Endothelial cell (in vitro differentiated cells): ENCODE results near the gene GGNBP2. TPM values are rescaled to one million over a fixed set of nuclear protein-coding genes. Genes with fewer than 3 reads are reported as not detected.
A peak's percentile ranks its signal among the peaks of the same experiment; 100 is the strongest.
"Not testable (repeated sequence)": the region's sequence is repeated elsewhere in the genome, so short reads cannot be mapped to it uniquely, and the experiment has no call there.

Experiments
- DNase-seq: peaks from one replicate; pipeline ENCODE4 v3.0.0; 2021; ENCODE audit warnings: low spot score
- H3K27ac Mint-ChIP-seq: one replicate; pipeline ENCODE4 v1.8.0; 2021; ENCODE audit warnings: mixed read lengths, inconsistent platforms; ENCODE audit not compliant: unreplicated experiment
- H3K27me3 Mint-ChIP-seq: one replicate; pipeline ENCODE4 v1.8.0; 2021; ENCODE audit warnings: mild to moderate bottlenecking, moderate library complexity, mixed read lengths, inconsistent platforms; ENCODE audit not compliant: unreplicated experiment
- H3K36me3 Mint-ChIP-seq: one replicate; pipeline ENCODE4 v1.8.0; 2021; ENCODE audit warnings: mild to moderate bottlenecking, low read depth, mixed read lengths, inconsistent platforms; ENCODE audit not compliant: unreplicated experiment
- H3K4me1 Mint-ChIP-seq: one replicate; pipeline ENCODE4 v1.8.0; 2021; ENCODE audit warnings: mild to moderate bottlenecking, mixed read lengths, inconsistent platforms; ENCODE audit not compliant: unreplicated experiment
- H3K4me3 Mint-ChIP-seq: one replicate; pipeline ENCODE4 v1.8.0; 2021; ENCODE audit warnings: mild to moderate bottlenecking, mixed read lengths, inconsistent platforms; ENCODE audit not compliant: unreplicated experiment
- H3K9me3 Mint-ChIP-seq: one replicate; pipeline ENCODE4 v1.8.0; 2021; ENCODE audit warnings: mixed read lengths, inconsistent platforms; ENCODE audit not compliant: unreplicated experiment
- total RNA-seq: library from RNA; stranded (reverse); fragmentation: NEBNext Ultra II Directional; extraction: Animal tissue kit (Norgen Biotek cat#: 25700); gene quantifications from one replicate; pipeline ENCODE4 v1.2.1, GENCODE V29; 2021; ENCODE audit not compliant: unreplicated experiment
- TF ChIP-seq, protein P1 (sequence below): fragments of 200-600 bp; sonication (generic); IDR thresholded peaks from one replicate; pipeline ENCODE4 v1.5.0; 2021; ENCODE audit warnings: antibody characterized with exemption; ENCODE audit not compliant: unreplicated experiment

GGNBP2 gene
- total RNA-seq, 1 donor from 2014 or later, result 84.4 TPM

DNA sequence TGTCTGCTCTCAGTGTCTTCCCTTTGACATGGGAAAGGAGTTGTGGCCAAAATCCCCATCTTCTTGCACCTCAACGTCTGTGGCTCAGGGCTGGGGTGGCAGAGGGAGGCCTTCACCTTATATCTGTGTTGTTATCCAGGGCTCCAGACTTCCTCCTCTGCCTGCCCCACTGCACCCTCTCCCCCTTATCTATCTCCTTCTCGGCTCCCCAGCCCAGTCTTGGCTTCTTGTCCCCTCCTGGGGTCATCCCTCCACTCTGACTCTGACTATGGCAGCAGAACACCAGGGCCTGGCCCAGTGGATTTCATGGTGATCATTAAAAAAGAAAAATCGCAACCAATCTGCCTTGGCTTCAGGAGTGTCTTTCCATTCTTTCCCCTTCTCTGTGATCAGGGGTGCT, 55.7 kb downstream of the GGNBP2 start:
- Mint-ChIP-seq H3K9me3 (no peaks in the 10 kb centered on the region), H3K4me1 (peaks cover 15% of the 10 kb centered on the region), H3K36me3 (peaks cover 4% of the 10 kb centered on the region), H3K4me3 (peak overlapping the region; percentile 85), H3K27me3 (peaks cover 4% of the 10 kb centered on the region), H3K27ac (peak overlapping the region; percentile 88)
- no peak for DNase-seq
- TF ChIP-seq, protein P1, sequence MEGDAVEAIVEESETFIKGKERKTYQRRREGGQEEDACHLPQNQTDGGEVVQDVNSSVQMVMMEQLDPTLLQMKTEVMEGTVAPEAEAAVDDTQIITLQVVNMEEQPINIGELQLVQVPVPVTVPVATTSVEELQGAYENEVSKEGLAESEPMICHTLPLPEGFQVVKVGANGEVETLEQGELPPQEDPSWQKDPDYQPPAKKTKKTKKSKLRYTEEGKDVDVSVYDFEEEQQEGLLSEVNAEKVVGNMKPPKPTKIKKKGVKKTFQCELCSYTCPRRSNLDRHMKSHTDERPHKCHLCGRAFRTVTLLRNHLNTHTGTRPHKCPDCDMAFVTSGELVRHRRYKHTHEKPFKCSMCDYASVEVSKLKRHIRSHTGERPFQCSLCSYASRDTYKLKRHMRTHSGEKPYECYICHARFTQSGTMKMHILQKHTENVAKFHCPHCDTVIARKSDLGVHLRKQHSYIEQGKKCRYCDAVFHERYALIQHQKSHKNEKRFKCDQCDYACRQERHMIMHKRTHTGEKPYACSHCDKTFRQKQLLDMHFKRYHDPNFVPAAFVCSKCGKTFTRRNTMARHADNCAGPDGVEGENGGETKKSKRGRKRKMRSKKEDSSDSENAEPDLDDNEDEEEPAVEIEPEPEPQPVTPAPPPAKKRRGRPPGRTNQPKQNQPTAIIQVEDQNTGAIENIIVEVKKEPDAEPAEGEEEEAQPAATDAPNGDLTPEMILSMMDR, result no peak

DNA sequence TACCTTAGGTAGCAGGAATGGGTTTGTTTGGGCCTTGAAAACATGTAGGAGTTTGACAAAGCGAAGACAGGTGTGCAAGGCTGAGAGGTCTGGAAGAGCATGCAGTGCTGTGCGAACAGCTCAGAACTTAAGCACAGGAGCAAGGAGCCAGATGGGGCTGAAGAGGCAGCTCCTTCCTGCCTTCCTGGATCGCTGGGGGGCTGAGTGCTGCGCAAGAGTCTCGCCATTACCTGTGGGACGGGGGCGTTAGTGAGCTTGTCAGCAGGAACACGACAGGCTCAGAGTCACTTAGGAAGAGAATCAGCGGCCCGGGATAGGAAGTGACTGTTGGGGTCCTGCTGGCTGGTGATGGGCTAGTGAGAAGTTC, 56.2 kb downstream of the GGNBP2 start:
- Mint-ChIP-seq H3K4me3 (peak overlapping the region; percentile 85), H3K4me1 (peaks cover 15% of the 10 kb centered on the region), H3K27me3 (peaks cover 4% of the 10 kb centered on the region), H3K27ac (peak overlapping the region; percentile 88), H3K9me3 (no peaks in the 10 kb centered on the region), H3K36me3 (no peaks in the 10 kb centered on the region)
- DNase-seq, result no peak
- TF ChIP-seq, protein P1, result no peak

DNA sequence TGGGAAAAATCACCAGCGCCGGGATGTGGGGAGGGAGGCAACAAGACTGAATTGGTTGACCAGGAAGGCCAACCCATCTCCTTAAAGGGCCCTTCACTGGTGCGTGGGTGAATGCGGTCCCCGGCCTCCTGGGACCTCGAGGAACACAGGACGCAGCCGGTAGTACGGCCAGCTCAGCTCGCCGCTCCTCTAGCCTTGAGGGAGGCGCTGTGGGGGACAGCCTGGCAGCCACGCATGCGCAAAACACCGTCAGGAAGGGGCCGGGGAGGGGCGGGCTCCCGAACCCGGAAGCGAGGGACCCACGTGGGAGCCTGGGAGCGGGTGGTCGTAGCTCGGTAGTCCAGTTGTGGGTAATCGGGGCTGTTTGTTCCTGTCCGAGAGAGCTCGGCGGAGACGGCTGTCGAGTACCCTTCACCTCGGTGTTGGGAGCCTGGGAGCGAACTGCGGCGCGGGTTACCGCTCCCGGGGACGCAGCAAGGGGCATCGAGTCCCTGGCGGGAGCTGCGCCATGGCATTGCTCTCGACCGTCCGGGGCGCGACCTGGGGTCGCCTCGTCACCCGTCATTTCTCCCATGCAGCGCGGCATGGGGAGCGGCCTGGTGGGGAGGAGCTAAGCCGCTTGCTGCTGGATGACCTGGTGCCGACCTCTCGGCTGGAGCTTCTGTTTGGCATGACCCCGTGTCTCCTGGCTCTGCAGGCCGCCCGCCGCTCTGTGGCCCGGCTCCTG, 56.7 kb downstream of the GGNBP2 start, which contains the start of gene MRM1:
Gene MRM1 (plus strand): TSS at position 281 of the 727 bp plus-strand sequence. CDS start 228 bp downstream, at position 509.
- peaks cover 4% of the 10 kb centered on the region for H3K27me3 Mint-ChIP-seq
- no peaks in the 10 kb centered on the region for H3K36me3 Mint-ChIP-seq
- peak within 1 kb of the TSS; percentile 85 for H3K4me3 Mint-ChIP-seq
- H3K27ac Mint-ChIP-seq, result peak within 1 kb of the TSS; percentile 88
- peak; percentile 94 for DNase-seq
- H3K4me1 Mint-ChIP-seq, result peaks cover 15% of the 10 kb centered on the region
- no peaks in the 10 kb centered on the region for H3K9me3 Mint-ChIP-seq
- TF ChIP-seq, protein P1, result no peak

DNA sequence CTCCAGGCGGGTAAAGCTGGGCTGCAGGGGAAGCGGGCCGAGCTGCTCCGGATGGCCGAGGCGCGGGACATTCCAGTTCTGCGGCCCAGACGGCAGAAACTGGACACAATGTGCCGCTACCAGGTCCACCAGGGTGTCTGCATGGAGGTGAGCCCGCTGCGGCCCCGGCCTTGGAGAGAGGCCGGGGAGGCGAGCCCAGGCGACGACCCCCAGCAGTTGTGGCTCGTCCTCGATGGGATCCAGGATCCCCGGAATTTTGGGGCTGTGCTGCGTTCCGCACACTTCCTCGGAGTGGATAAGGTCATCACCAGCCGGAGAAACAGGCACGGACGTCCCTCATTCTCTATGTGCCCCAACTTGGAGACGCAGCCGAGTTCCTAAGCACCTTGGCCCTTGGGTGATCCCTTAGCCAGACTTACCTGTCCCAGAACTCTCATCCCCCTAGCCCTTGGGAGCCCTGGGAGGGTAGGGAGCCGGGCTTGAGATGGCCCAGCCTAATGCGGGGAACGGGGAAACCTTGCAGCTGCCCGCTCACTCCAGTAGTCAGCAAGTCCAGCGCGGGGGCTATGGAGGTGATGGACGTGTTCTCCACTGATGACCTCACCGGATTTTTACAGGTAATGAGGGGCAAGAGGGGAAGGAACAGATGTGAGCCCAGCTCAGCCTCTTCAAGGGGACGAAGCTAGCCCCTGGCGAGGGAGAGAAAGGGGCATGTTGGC, 57.5 kb downstream of the GGNBP2 start:
- Mint-ChIP-seq H3K27me3 (peaks cover 4% of the 10 kb centered on the region), H3K27ac (no peak overlapping the region), H3K4me1 (peaks cover 15% of the 10 kb centered on the region), H3K36me3 (no peaks in the 10 kb centered on the region), H3K4me3 (peak overlapping the region; percentile 81), H3K9me3 (no peaks in the 10 kb centered on the region)
- TF ChIP-seq, protein P1, result no peak
- DNase-seq, result no peak

DNA sequence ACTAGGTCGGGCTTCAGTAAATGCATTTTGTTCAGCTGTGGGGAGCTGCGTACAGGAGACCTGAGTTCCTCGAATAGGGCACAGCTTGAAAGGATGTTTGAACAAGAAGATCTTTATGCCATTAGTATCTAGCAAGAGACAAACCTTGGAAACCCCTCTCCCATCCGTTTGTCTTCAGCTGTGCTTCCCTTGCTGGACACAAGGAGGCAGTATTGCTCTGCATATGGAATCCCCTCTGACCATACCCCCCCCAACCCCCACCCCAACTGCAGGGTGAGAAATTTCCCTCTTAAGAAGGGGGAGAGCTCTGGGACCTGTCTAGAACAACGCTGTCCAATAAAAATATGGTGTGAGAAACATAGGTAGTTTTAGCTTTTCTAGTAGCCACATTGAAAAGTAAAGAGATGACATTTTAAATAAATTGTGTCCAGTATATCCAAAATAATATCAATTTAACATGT, 58.2 kb downstream of the GGNBP2 start:
- no peaks in the 10 kb centered on the region for H3K36me3 Mint-ChIP-seq
- H3K27ac Mint-ChIP-seq, result no peak overlapping the region
- peaks cover 15% of the 10 kb centered on the region for H3K4me1 Mint-ChIP-seq
- peak; percentile 63 for DNase-seq
- H3K27me3 Mint-ChIP-seq, result peaks cover 2% of the 10 kb centered on the region
- H3K9me3 Mint-ChIP-seq, result no peaks in the 10 kb centered on the region
- TF ChIP-seq, protein P1, result peak; percentile 92
- H3K4me3 Mint-ChIP-seq, result no peak overlapping the region

DNA sequence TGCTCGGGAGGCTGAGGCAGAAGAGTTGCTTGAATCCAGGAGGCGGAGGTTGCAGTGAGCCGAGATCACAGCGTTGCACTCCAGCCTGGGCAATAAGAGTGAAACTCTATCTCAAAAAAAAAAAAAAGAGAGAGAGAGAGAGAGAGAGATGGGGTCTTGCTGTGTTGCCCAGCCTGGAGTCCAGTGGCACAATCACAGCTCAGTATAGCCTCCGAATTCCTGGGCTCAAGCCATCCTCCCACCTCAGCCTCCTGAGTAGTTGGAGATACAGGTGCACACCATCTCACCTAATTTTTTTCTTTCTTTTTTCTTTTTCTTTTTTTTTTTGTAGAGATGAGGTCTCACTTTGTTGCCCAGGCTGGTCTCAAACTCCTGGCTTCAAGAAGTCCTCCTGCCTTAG, 60.3 kb downstream of the GGNBP2 start:
- H3K27me3 Mint-ChIP-seq, H3K27ac Mint-ChIP-seq, H3K4me3 Mint-ChIP-seq, H3K9me3 Mint-ChIP-seq, DNase-seq, H3K36me3 Mint-ChIP-seq: not testable (repeated sequence)
- H3K4me1 Mint-ChIP-seq, result peaks cover 15% of the 10 kb centered on the region
